ENCODE results near the gene SNAP29.
"Not testable (repeated sequence)": the region's sequence is repeated elsewhere in the genome, so short reads cannot be mapped to it uniquely, and the experiment has no call there.

SNAP29 gene

DNA sequence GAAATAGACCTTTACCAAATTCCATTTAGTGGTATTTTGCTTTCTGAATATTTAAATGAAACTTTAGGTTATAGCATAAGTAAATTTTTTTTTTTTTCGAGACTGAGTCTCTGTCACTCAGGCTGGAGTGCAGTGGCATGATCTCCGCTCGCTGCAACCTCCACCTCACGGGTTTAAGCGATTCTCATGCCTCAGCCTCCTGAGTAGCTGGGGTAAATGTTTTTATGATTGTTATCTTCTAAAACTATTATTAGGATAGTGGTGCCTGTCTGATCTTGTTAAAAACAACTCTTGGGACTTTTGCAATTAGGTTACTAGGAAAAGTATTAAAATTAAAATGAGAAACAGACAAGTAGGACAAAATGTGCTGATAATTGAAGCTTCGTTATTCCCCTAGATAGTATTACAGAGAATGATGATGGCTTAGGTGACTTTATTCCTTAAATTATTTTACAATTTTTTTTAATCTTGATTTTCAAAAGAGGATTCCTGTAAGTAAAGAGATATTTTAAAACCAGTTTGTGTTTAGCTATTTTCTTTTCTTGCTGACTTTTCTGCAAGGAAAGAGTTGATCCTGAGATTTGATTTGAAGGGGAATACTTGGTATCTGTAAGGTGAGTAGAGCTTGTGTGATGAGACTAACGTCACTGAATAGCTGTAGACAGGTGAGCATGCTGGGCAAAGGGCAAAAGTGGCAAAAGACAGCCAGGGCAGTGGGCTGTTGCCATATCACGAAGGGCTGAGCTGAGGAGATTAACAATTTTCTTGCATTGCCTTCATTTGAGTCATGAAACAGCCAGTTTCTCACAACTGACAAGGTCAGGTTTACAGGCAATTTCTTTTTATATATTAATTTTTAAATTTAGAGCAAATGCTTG, 79.2 kb downstream of the SNAP29 start:
- Histone ChIP-seq H3K27me3 (no peaks in the 10 kb centered on the region), H3K4me1 (ENCODE audit: control insufficient read depth in 1 of 2, insufficient read depth in 1 of 2, low read depth in 1 of 2, low read length in 1 of 2) (no peaks in the 10 kb centered on the region), H3K4me3 (ENCODE audit: low read depth in 1 of 2, low read length in 1 of 2) (no peak overlapping the region), H3K9me3 (no peaks in the 10 kb centered on the region), H3K36me3 (peaks cover 45% of the 10 kb centered on the region), H3K27ac (no peak overlapping the region)
- TF ChIP-seq CTCF (IDR thresholded peaks at IDR 0.05), result no peak

DNA sequence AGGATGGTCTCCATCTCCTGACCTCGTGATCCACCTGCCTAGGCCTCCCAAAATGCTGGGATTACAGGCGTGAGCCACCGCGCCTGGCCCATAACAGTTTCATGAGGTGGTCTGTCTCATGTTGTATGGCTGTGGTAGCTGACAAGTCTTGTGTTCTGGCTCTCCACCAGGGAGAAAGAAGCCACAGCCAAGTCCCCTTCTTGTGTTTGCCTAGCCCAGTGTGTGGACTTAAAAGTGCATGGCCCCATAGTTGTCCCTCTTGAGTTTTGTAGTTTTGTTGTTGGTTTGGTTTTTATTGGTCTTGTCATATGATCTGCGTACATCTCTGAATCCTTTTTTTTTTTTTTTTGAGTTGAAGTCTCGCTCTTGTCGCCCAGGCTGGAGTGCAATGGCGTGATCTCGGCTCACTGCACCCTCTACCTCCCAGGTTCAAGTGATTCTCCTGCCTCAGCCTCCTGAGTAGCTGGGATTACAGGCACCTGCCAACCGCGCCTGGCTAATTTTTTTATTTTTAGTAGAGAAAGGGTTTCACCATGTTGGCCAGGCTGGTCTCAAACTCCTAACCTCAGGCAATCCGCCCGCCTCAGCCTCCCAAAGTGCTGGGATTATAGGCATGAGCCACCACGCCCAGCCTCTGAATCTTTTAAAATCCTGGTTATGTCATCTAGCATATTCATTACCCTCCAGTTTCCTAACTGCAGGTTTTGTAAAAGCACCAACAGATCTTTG, 80.8 kb downstream of the SNAP29 start:
- H3K27me3 ChIP-seq; H3K27ac ChIP-seq; H3K4me1 ChIP-seq (ENCODE audit: control insufficient read depth in 1 of 2, insufficient read depth in 1 of 2, low read depth in 1 of 2, low read length in 1 of 2); H3K4me3 ChIP-seq (ENCODE audit: low read depth in 1 of 2, low read length in 1 of 2); H3K9me3 ChIP-seq: not testable (repeated sequence)
- peaks cover 34% of the 10 kb centered on the region for H3K36me3 ChIP-seq

DNA sequence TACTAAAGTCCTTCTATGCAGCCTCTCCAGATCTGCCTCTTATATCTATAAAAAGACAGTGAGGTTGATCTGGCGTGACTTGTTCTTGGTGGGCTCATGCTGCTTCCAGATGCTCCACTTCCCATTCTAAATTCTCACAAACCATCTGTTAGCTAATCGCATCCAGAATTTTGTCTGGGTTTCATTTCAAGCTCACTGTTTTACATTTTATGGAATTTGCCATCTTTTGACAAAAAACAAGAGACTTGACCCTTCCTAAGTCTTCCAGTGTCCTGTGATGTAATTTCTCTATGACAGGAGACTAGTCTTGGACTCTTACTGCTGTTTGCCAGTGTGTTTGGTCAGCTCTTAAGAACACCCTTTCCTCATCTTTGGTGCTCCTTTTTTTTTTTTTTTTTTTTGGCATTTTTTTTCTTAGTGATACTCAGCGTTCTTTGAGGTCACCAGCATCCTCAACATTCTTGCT, 81.4 kb downstream of the SNAP29 start:
- Histone ChIP-seq H3K27me3 (no peaks in the 10 kb centered on the region), H3K27ac (no peak overlapping the region), H3K9me3 (no peaks in the 10 kb centered on the region), H3K36me3 (peaks cover 28% of the 10 kb centered on the region), H3K4me3 (ENCODE audit: low read depth in 1 of 2, low read length in 1 of 2) (no peak overlapping the region), H3K4me1 (ENCODE audit: control insufficient read depth in 1 of 2, insufficient read depth in 1 of 2, low read depth in 1 of 2, low read length in 1 of 2) (no peaks in the 10 kb centered on the region)
- TF ChIP-seq CTCF (IDR thresholded peaks at IDR 0.05), result no peak
